ENCODE results near the gene PRDX5. TPM values are rescaled to one million over a fixed set of nuclear protein-coding genes. Genes with fewer than 3 reads are reported as not detected.

Gene PRDX5
- total and polyA plus RNA-seq, 9 of the 15 experiments (the other 6 are each of a cell fraction or from before 2014, with no cell fraction given) = 40.8 to 327 (median 204) TPM

GRCh38 chr11:64305691-64306562 is 12.0 kb upstream of the PRDX5 start (continued):
- no peak for TF ChIP-seq PBX2 (CRISPR knock-in tag; IDR thresholded peaks at IDR 0.05; ENCODE audit: low read depth)
- TF ChIP-seq PBX2 (tag; conservative IDR thresholded peaks at IDR 0.05; ENCODE audit: low read depth) = no peak
- TF ChIP-seq CUX1 (CRISPR knock-in tag; IDR thresholded peaks at IDR 0.05) = no peak
- no peak for TF ChIP-seq MEIS2 (IDR thresholded peaks at IDR 0.05; ENCODE audit: partially characterized antibody)
- TF ChIP-seq PCBP1 (IDR thresholded peaks at IDR 0.05; ENCODE audit: low read depth, low read length, poor library complexity, severe bottlenecking) = peak; percentile 43
- 0 out of 2 replicates have a peak, but pooled peaks have one; percentile 33 for TF ChIP-seq SMARCA4 (IDR thresholded peaks at IDR 0.05)
- peak; percentile 69 for TF ChIP-seq ELF1 (tag; IDR thresholded peaks at IDR 0.05)
- no peak for TF ChIP-seq RBM25 (IDR thresholded peaks at IDR 0.05; ENCODE audit: low read depth, low read length, severe bottlenecking)
- TF ChIP-seq ZNF217 (CRISPR knock-in tag; IDR thresholded peaks at IDR 0.05) = no peak
- TF ChIP-seq ZNF318 (IDR thresholded peaks at IDR 0.05; ENCODE audit: borderline replicate concordance in 1 of 2, low read depth in 1 of 2) = no peak
